DND-41 (cell line): ENCODE measurements around the gene RIC1.
A peak's percentile ranks its signal among the peaks of the same experiment; 100 is the strongest.

ENCODE experiments used
- ATAC-seq: fragments of 200-7000 bp; cut with Tn5 transposase; 3 replicates; pipeline ENCODE4 v1.9.1; 2021; ENCODE audit warnings: low read depth; ENCODE audit not compliant: insufficient read depth
- DNase-seq: peaks from one replicate; pipeline ENCODE4 v3.0.0-alpha.2; 2020
- H2AFZ ChIP-seq: 2 replicates; pipeline ENCODE4 v1.6.0; 2012; ENCODE audit warnings: low read depth, low read length
- H3K27ac ChIP-seq: 2 replicates; pipeline ENCODE4 v1.5.1; 2012; ENCODE audit warnings: low read length, inconsistent platforms
- H3K27me3 ChIP-seq: fragments of 200-600 bp; sonication (generic); 2 replicates; pipeline ENCODE4 v1.6.0; 2012; ENCODE audit warnings: low read length, mild to moderate bottlenecking, inconsistent platforms; ENCODE audit not compliant: insufficient read depth, poor library complexity
- H3K36me3 ChIP-seq: 2 replicates; pipeline ENCODE4 v1.5.1; 2012; ENCODE audit warnings: low read length, inconsistent platforms; ENCODE audit not compliant: insufficient read depth
- H3K4me1 ChIP-seq: 2 replicates; pipeline ENCODE4 v1.5.1; 2012; ENCODE audit warnings: mild to moderate bottlenecking, low read length; ENCODE audit not compliant: insufficient read depth
- H3K4me2 ChIP-seq: 2 replicates; pipeline ENCODE4 v1.6.0; 2012; ENCODE audit warnings: mild to moderate bottlenecking, moderate library complexity, low read length, inconsistent platforms; ENCODE audit not compliant: insufficient read depth
- H3K4me3 ChIP-seq, 2 experiments: fragments of 200-600 bp in 1 of 2; shearing (Covaris generic) in 1 of 2; 2 replicates each; pipeline ENCODE4 v1.5.1; 2012 to 2016; ENCODE audit warnings: inconsistent platforms in 2 of 2, low read length in 2 of 2, mild to moderate bottlenecking in 2 of 2, low read depth in 1 of 2, moderate library complexity in 1 of 2
- H3K79me2 ChIP-seq: 2 replicates; pipeline ENCODE4 v1.6.0; 2012; ENCODE audit warnings: low read length, inconsistent platforms; ENCODE audit not compliant: insufficient read depth
- H3K9ac ChIP-seq: 2 replicates; pipeline ENCODE4 v1.6.0; 2012; ENCODE audit warnings: low read depth, mild to moderate bottlenecking, inconsistent platforms, low read length, moderate library complexity
- H3K9me3 ChIP-seq: 2 replicates; pipeline ENCODE4 v1.5.1; 2012; ENCODE audit warnings: low read length, moderate library complexity, mild to moderate bottlenecking, inconsistent platforms; ENCODE audit not compliant: insufficient read depth, severe bottlenecking
- H4K20me1 ChIP-seq: 2 replicates; pipeline ENCODE4 v1.6.0; 2012; ENCODE audit warnings: low read length; ENCODE audit not compliant: insufficient read depth
- CTCF ChIP-seq: IDR thresholded peaks from 2 replicates; pipeline ENCODE4 v1.5.1; 2012; ENCODE audit warnings: borderline replicate concordance, low read length, moderate library complexity, mild to moderate bottlenecking; ENCODE audit not compliant: poor library complexity, severe bottlenecking; ENCODE audit errors: extremely low read depth
- EZH2 ChIP-seq: IDR thresholded peaks from 3 replicates; pipeline ENCODE4 v1.6.1; 2012; ENCODE audit warnings: borderline replicate concordance, low read depth, mild to moderate bottlenecking, moderate library complexity, low read length, inconsistent platforms; ENCODE audit not compliant: severe bottlenecking

RIC1 gene

GRCh38 chr9:5791870-5792269, 163.0 kb downstream of the RIC1 start:
- H3K36me3 ChIP-seq, result no peaks in the 10 kb centered on the region; the same call in none of the 2 replicates
- ATAC-seq (no peak), DNase-seq (no peak)
- H3K79me2 ChIP-seq, result no peaks in the 10 kb centered on the region
- H3K27me3 ChIP-seq, result no peaks in the 10 kb centered on the region
- no peak overlapping the region for H3K4me3 ChIP-seq
- no peak overlapping the region for H3K4me2 ChIP-seq
- H3K9me3 ChIP-seq, result no peaks in the 10 kb centered on the region
- TF ChIP-seq CTCF (no peak), EZH2 (no peak)
- H4K20me1 ChIP-seq, result no peaks in the 10 kb centered on the region
- no peak overlapping the region for H3K27ac ChIP-seq
- H3K9ac ChIP-seq, result no peak overlapping the region
- H3K4me1 ChIP-seq, result no peaks in the 10 kb centered on the region
- no peak overlapping the region for H2AFZ ChIP-seq

- H3K36me3 ChIP-seq, result no peaks in the 10 kb centered on the region; the same call in none of the 2 replicates
- H3K9ac ChIP-seq, result no peak overlapping the region
- no peaks in the 10 kb centered on the region for H3K79me2 ChIP-seq
- H4K20me1 ChIP-seq, result no peaks in the 10 kb centered on the region
- TF ChIP-seq EZH2 (no peak), CTCF (no peak)
- no peak overlapping the region for H3K27ac ChIP-seq
- no peaks in the 10 kb centered on the region for H3K27me3 ChIP-seq
- H2AFZ ChIP-seq, result no peak overlapping the region
- no peaks in the 10 kb centered on the region for H3K4me1 ChIP-seq
- no peak overlapping the region for H3K4me3 ChIP-seq
- DNase-seq, result no peak
- H3K4me2 ChIP-seq, result no peak overlapping the region
- 0 out of 3 replicates have a peak, but pooled peaks have one; percentile 37 for ATAC-seq
- no peaks in the 10 kb centered on the region for H3K9me3 ChIP-seq
Observed at GRCh38 chr9:5793812-5794211, 164.9 kb downstream of the RIC1 start.

GRCh38 chr9:5796298-5796697, 167.4 kb downstream of the RIC1 start:
- Histone ChIP-seq H3K4me3 (no peak overlapping the region), H3K4me1 (no peaks in the 10 kb centered on the region), H3K36me3 (no peaks in the 10 kb centered on the region; the same call in 1 of the 2 replicates), H2AFZ (no peak overlapping the region), H3K9me3 (no peaks in the 10 kb centered on the region), H3K4me2 (no peak overlapping the region), H3K9ac (no peak overlapping the region), H3K79me2 (no peaks in the 10 kb centered on the region), H4K20me1 (no peaks in the 10 kb centered on the region), H3K27me3 (no peaks in the 10 kb centered on the region), H3K27ac (no peak overlapping the region)
- ATAC-seq (no peak), DNase-seq (no peak)
- TF ChIP-seq EZH2 (no peak), CTCF (no peak)

GRCh38 chr9:5798581-5798980, 169.7 kb downstream of the RIC1 start:
- Histone ChIP-seq H3K4me3 (no peak overlapping the region), H3K79me2 (no peaks in the 10 kb centered on the region), H3K27me3 (no peaks in the 10 kb centered on the region), H2AFZ (no peak overlapping the region), H3K36me3 (no peaks in the 10 kb centered on the region; the same call in 1 of the 2 replicates), H4K20me1 (no peaks in the 10 kb centered on the region), H3K4me1 (no peaks in the 10 kb centered on the region), H3K9me3 (no peaks in the 10 kb centered on the region), H3K27ac (no peak overlapping the region), H3K9ac (no peak overlapping the region), H3K4me2 (no peak overlapping the region)
- DNase-seq (no peak), ATAC-seq (no peak)
- TF ChIP-seq CTCF (no peak), EZH2 (no peak)
